GM19452 (cell line): Measurements from ENCODE around the gene DNAH3.
"Not testable (repeated sequence)": the region's sequence is repeated elsewhere in the genome, so short reads cannot be mapped to it uniquely, and the experiment has no call there.

Experiments
- ATAC-seq: cut with Tn5 transposase; IDR thresholded peaks from one replicate; pipeline ENCODE4 v1.9.1; 2021; ENCODE audit not compliant: unreplicated experiment

Gene DNAH3

DNA sequence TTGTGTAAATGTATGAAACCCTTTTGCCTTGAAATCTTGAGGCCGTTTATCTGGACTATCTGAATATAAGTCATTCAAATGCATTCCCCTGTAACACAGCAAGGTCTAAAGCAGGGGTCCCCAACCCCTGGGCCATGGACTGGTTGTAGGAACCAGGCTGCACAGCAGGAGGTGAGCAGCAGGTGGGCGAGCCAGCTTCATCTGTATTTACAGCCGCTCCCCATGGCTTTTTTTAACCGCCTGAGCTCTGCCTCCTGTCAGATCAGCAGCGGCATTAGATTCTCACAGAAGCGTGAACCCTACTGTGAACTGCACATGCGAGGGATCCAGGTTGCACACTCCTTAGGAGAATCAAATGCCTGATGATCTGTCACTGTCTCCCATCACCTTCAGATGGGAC, 24.1 kb downstream of the DNAH3 start:
- no peak for ATAC-seq

DNA sequence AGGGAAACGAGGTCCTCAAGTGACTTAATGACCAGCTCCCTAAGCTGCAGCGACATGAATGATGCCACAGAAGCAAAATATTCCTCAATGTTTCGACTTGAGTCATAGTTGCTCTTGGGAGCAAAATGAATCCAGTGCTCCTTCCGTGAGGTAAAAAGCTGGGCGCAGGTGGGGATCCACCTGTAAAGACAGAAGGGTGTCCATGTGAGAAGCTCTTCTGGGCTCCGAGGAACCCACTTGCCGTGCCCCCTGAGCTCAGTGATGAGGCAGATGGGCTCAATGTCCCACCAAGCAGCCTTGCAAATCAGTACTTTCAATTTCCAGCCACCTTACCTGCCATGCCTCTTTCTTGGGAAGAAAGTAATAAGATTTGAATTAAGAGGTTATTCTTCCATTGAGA, 25.5 kb downstream of the DNAH3 start:
- no peak for ATAC-seq

DNA sequence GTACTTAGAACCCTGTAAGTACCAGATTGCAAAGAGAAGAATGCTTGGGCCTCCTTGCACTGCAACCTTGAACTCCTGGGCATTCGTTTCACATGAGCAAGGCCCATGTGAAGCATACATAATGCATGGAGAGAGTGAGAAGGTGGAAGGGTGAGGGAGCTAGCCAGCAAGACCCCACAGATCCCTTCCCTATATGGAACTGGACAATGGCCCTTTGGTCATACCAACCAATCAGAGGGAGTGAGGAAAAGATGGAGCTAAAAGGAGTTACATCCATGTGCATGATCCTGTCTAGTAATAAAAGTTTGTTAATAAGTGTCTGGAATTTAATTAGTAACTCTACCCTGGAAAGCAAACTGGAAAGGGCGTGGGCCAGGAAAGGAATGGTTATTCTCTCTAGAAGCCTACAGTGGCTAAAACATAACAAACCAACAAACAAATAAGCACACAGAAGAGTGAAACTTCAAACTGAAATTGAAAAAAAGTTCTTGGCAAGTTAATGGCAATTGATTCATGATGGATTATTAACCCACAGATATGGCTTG, 29.6 kb downstream of the DNAH3 start:
- ATAC-seq, result no peak

DNA sequence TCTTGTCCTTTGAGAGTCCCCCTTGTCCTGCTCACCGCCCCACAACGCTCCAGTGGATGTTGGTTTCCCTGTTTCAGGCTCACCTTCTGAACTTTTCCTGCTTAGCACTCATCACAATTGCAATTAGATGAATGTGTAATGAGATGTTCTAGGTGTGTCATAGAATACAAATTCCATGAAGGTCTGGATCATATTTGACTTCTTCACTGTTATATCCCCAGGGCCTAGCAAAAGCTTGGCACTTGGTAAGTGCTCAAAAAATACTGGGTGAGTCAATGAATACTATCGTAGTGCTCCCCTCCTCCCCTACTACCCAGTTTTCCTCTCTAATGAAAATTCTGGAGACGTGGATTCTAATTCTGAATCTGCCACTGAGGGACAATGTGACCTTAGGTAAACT, 33.1 kb downstream of the DNAH3 start:
- ATAC-seq, result no peak

DNA sequence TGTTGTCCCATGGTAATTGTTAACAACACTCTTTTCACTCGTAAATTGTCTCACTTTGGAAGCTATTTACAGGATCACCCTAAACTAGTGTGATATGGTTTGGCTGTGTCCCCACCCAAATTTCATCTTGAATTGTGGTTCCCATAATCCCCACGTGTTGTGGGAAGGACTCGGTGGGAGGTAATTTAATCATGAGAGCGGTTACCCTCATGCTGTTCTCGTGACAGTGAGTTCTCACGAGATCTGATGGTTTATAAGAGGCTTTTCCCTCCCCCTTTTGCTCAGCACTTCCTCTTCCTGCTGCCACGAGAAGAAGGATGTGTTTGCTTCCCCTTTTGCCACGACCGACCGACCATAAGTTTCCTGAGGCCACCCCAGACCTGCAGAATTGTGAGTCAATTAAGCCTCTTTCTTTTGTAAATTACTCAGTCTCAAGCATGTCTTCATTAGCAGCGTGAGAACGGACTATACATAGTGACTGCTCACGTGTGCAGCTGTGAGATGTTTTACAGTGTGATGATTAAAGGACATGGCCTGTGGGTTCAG, 34.4 kb downstream of the DNAH3 start:
- ATAC-seq, result no peak

DNA sequence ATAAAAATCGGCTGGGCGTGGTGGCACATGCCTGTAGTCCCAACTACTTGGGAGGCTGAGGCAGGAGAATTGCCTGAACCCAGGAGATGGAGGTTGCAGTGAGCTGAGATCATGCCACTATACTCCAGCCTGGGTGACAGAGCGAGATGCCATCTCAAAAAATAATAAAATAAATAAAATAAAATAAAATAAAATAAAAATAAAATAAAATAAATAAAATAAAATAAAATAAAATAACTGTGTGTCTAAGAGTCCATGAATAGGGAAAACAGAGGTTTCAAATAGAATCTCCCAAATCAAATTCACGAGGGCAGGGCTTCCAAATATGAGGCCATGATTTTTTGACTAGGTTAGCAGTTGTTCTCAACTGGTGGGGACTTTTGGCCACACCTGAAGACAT, 35.1 kb downstream of the DNAH3 start:
- ATAC-seq, result not testable (repeated sequence)

DNA sequence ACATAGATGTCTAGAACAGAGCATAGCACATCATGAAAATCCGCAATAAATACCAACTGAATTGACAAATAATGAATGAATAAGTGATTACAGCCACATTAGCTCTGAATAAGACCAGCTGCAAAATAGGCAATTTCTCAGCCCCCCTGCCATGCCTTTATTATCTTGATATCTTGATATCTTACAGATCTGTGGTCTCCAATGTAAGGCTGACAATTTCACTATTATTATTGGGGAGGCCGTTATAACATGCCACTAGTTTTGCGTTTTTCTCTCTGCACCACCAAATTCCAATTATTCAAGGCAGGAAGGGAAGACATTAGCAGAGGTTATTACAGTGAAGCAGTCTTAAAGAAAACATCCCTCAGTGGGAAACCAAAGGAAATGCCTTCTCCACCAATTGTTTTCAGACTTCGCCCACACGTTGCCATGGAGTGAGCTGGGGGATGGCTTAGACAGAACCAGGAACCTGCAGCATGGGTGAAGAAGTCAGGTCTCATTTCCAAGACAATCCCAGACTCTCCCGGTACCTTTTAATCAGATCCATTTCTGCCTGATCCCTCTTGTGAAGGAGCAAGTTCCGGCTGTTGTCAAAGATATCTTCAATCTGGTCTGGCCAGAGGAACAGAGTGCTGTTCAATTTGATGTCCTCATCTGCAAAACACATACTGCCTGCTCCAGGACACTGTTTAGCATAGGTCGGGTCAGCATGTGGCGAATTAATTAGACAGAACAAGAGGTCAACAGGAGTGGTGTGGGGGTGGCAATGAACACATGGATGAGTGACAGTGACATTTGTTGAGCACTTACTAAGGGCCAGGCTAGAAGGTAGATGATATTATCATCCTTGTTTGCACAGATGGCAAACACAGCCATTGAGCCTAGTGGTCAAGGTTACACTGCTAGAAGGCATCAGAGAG, 46.4 kb downstream of the DNAH3 start:
- ATAC-seq, result no peak

DNA sequence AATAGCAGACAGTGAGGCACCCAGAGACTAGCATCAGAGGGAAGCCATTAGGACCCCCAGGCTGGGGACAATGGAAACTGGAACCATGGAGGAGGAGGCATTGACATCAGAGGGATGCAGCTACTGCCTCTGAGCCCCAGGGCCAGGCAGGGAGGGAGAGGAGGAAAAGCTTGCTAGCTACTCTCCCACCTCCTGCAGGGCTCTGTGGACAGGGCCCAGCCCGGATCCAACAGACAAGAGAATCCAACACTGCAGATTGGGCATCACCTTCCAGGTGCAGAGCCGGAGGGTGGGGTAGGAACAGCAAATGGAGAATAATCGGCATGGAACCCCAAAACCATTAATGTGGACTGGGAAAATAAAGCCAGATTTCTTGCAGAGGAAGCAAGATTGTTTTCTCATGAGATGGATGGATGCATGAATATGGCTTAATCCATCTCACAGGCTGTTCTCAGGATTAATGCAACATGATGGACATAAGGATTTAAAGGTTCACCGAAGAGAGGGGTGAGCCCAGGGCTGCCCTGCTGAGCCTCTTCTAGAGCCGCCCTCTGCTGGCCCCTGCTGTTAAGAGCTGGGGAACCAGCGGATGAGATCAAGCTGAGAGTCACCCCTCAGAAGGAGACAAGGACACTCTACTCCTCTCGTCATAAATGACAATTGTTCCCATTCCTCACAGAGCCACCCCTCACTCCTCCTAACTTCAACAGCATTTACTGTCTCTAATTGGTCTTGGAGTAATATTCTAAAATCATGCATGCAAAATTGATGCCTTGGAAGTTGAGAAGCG, 48.8 kb downstream of the DNAH3 start:
- ATAC-seq, result no peak

DNA sequence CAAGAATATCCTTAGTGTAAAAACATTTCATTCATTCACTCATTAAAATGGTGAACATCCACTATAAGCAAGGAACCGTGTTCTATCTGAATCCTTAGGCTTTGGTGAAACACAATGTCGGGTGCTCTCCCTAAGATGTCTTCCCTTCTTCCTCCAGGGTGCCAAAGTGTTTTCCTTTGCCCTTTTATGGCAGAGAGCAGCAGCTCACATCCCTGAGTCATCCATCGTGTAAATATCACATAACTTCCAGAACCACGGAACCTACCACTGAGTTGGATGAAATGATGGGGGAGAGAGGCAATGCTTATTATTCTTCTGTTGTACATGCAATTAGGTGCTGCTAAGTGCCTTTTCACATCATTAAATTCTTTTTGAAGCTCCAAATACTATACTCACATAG, 50.2 kb downstream of the DNAH3 start:
- no peak for ATAC-seq

DNA sequence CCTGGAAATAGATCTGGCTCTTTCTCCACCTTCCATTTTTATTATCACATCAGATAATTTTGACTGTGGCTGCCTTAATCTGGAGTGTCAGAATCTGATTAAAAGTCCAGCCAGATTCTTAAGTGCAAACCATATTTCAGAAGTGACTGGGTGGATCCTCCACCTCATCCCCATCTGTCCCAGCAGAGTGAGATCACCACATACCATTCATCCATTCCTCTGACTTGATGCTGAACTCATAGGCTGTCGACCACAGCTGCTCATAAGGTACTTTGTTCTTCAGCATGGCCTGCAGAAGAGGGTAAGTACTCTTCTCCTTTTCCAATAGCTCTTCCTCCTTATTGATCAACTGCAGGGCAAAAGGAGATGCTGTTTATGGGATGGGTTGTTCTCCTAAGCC, 53.5 kb downstream of the DNAH3 start:
- ATAC-seq, result no peak

DNA sequence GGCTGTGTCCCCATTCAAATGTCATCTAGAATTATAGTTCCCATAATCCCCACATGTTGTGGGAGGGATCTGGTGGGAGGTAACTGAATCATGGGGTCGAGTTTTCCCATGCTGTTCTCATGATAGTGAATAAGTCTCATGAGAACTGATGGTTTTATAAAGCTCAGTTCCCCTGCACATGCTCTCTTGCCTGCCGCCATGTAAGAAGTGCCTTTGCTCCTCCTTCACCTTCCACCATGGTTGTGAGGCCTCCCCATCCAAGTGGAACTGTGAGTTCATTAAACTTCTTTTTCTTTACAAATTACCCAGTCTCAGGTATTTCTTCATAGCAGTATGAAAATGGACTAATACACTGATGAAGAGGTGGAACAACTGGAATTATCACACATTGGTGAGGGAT, 55.9 kb downstream of the DNAH3 start:
- ATAC-seq, result not testable (repeated sequence)

DNA sequence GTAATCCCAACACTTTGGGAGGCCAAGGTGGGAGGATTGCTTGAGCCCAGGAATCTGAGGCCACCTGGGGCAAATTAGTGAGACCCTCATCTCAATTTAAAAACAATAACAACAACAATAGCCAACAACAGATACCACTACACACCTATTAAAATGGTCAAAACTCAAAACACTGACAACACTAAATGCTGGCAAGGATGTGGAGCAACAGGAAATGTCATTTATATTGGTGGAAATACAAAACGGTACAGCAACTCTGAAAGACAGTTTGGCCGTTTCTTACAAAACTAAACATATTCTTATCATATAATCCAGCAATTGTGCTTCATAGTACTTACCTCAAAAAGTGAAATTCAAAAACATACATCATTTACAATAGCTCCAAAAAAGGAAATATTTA, 57.7 kb downstream of the DNAH3 start:
- ATAC-seq, result no peak

DNA sequence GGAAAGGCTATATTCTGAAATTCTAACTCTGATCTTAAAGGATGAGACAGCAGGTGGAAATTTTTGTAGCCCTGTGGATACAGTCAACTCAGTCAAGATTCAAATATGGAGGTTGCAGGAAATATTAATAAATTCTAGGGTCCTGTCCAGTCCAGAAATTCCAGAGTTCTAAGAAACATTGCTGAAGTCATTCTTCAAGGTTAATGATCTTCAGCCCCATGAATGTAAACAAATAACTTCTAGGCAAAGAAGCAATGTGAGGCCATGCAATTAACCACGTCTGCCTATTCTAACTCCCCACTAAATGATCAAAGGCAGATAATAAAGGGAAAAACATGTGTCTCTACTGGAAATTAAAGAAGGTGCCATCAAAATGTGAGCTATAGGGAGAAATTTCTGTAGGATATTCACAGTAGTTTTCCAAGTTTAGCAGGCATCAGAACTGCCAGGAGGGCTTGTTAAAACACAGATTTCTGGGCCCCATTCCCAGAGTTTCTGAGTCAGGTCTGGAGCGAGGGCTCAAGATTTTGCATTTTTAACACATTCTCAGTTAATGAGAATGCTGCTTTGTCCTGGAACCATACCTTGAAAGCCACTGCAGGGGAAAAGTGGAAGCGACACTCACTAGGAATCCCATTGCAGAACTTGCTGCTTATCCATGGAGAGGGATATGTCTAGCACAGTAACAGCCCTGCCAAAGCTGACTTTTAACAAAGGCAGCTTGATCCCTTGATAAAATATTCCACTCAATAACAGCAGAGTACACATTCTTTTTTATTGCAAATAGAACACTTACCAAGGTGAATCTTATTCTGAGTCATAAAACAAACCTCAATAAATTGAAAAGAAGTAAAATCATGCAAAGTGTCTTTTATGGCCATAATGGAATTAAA, 61.8 kb downstream of the DNAH3 start:
- no peak for ATAC-seq

DNA sequence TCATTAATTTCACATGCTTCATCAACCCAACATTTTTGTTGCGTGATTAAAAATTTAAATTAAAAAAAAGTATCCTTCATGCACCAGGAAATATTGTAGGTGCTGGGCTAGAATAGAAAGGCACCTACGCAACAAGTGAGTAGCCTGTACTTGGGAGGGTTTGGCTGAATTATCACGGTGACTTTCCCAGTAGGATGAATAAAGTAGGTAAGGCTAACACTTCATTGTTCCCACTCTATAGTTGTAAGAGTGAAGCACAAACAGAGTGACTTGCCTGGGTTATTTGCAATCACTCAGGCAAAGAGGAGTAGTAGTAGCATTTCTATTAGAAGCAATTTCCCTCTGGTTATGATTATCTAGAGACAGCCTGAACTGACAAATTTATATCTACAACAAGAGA, 62.5 kb downstream of the DNAH3 start:
- ATAC-seq, result no peak

DNA sequence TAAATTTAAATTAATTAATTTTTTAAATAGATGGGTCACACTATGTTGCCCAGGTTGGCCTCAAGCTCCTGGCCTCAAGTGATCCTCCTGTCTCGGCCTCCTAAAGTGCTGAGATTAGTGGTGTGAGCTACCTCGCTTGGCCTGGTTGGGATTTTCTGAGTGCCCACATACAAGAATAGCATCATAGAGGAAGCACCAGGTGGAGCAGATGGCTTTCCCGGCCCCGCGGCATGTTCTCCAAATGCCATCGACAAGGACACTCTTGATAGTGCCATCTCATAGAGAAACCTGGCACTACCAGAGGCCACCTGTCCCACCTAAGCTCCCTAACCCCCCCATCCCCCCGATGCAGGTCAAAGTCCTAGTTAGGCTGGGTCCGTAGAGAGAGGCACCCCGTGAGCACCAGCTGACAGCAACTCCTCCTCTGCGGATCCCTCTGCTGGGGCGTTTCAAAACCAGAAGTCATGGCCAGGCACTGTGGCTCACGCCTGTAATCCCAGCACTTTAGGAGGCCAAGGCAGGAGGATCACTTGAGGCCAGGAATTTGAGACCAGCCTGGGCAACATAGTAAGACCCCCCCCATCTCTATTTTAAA, 65.9 kb downstream of the DNAH3 start:
- no peak for ATAC-seq

DNA sequence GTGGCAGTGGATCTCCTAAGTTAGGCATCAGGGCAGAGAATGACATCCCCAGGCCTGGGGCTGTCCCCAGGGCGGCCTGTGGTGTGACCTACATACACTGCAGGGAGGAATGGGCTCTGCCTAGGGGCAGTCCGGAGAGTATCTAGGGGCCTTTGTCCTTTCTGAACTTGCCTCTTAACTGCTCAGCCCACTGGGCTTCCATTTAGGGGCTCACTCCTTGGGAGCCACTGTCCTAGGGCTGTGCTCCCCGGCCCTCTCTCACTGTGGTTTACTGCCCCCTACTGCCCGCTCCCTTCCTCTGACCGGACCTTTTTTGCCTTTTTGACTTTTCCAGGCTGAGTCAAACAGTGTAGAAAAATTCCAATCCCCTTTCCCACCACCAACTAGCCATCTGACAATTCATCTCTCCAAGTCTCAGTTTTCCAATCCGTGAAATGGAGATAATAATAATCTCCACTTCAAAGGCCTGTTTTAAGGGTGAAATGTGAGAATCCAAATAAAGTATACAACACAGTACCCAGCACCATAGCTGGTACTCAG, 66.8 kb downstream of the DNAH3 start:
- no peak for ATAC-seq

DNA sequence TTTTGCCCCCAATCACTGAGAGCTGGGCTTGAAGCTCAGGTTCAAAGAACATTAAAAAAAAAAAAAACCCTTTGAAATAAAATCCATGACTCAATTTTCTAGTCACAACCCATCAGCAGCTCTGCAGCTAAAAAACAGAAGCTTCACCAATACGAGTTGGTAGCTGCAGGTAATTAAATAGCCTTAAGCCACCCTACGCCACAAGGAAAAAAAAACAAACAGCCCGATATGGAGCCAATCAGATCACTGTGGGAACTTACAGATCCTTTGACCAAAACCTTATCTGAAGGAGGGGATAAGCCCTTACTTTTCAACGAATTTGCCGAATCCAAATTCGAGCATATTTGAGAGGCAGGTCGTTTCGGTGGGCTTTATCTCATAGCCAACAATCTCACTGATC, 69.3 kb downstream of the DNAH3 start:
- no peak for ATAC-seq

DNA sequence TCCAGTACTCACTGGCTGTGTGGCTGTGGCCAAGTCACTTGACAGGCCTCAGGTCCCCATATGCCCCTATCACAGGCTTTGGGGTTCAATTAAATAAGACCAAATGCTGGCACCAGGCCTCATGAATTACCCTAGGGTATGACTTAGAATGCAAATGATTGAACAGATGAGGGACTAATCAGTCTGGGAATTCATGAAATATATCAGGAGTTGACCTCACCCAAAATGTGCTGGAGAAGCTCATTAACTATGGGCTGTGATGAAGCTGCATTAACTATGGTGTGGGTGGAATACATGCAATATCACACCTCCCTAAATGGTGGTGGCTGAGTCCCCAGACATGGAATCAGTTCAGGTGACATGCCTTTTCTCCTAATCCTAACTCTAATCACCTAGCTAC, 72.1 kb downstream of the DNAH3 start:
- ATAC-seq, result no peak

DNA sequence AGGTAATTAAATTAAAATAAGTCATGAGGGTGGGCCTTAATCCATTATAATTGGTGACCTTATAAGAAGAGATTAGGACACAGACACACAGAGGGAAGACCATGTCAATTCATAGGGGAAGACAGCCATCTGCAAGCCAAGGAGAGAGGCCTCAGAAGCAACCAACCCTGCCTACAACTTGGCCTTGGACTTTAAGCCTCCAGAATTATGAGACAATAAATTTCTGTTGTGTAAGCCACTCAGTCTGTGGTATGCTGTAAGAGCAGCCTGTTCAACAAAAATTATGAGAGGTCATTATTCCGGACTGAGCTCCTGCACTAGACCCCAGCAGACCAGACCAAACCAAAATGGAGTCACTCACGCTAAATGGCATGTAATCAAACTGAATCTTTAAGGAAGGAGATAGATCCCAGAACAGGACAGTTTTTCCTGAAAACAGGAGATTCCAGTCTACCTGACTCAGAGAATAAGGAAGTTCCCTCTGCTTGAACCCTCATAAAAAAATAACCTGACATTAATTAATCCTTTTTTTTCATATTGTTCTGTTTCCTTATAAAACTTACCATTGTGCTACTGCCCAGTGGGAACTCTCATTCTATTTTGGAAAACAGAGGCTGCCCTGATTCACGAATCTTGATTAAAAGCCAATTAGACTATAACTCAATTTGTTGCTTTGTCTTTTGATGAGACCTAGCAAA, 74.3 kb downstream of the DNAH3 start:
- no peak for ATAC-seq
